HG02642 (cell line): ENCODE results near the gene SERTAD3.
"Not testable (repeated sequence)": the region's sequence is repeated elsewhere in the genome, so short reads cannot be mapped to it uniquely, and the experiment has no call there.

ENCODE experiments used
- ATAC-seq: cut with Tn5 transposase; IDR thresholded peaks from one replicate; pipeline ENCODE4 v1.9.1; 2021; ENCODE audit warnings: mild to moderate bottlenecking; ENCODE audit not compliant: unreplicated experiment, poor library complexity

Gene SERTAD3

DNA sequence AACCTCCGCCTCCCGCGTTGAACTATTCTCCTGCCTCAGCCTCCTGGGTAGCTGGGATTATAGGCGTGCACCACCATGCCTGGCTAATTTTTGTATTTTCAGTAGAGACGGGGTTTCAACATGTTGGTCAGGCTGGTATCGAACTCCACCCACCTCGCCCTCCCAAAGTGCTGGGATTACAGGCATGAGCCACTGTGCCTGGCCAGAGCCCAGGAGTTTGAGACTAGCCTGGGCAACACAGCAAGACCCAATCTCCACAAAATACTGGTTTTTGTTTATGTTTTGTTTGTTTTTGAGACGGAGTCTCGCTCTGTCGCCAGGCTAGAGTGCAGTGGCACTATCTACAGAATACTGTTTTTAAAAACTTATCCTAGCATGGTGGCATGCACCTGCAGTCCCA is 13.9 kb downstream of the SERTAD3 start:
- ATAC-seq = not testable (repeated sequence)

DNA sequence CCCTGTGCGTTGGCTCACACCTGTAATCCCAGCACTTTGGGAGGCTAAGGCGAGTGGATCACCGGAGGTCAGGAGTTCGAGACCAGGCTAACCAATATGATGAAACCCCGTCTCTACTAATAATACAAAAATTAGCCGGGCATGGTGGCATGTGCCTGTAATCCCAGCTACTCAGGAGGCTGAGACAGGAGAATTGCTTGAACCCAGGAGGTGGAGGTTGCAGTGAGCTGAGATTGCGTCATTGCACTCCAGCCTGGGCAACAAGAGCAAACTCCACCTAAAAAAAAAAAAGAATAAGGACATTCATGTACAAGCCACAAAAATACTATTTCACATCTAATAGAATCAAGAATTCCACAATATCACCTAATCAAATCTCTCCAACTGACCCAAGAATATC is 15.9 kb downstream of the SERTAD3 start:
- ATAC-seq = not testable (repeated sequence)

DNA sequence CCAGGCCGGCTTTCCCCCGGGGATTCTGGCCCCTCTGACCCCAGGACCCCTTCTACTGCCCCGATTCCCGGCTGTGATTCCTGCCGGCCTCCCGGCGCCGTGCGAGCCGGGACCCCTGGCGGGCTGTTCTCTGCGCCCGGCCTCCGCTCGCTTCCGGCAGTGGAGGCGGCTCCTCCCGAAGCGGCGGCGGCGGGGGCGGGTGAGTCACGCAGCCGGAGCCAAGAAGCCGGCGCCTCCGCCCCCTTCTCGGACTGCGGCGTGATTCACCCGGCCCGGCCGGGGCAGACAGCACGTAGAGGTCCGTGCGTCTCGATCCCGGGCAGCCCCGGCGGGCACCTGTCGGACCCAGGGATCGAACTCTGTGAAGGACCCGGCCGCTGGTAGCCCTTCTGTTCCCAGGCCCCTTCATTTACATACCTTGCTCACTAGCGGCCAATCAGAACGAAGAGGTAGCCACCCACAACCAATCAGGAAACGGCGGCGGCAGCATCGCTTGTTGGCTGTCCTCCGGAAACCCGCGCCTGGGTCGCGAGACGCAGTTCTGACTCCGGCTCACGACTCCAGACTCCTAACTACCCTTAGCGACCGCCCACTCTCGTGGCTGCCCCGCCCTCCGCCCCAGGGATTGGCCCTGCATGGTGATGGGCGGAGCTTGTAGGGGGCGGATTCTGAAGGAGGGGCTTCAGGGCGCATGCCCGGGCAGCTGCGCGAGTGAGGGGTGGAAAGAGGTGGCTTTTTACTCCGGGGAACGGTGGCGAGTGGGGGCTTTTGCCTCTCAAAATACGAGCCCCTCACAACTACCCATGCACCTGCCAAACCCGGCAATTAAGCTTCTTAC is 18.5 kb downstream of the SERTAD3 start, which contains the start of gene SERTAD1:
SERTAD1 (minus strand) TSS at position 543 of the 838 bp plus-strand sequence. CDS start 2,446 bp downstream, outside the sequence.
- ATAC-seq = peak; percentile 90

DNA sequence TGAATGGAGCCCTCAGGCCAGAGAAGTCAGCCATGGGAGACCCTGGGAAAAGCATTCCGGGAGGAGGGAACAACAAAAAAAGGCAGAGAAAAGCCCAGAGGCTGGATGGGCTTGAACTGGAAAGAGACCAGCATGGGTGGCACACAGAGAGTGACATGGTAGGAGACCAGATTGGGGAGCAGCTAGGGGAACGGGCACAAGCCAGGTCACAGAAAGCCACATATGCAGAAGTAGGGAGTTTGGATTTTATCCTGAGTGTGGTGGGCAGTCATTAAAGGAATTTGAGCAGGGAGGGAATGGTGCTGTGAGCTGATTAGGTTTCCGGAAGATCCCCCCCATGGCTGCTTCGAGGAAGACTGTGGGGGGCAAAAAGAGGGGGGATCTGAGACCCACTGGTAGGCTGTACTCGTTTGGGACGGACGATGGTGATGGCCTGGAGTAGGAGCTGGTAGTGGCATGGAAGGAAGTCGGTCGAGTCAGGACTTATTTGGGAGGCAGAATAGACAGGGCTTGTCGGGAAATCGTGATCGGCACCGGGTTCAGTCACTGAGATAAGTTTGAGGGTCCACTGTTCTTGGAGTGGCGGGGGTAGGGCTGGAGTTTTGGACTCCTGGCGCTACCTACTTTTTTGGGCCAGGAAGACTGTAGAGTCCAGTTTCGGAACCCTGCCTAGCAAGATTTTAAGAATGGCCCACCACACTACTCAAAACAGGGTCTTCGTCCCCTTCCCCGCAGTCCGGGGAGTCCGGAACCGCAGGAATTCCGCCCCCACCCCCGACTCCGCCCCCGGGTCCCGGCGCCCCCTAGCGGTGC is 19.3 kb downstream of the SERTAD3 start:
- ATAC-seq = no peak

DNA sequence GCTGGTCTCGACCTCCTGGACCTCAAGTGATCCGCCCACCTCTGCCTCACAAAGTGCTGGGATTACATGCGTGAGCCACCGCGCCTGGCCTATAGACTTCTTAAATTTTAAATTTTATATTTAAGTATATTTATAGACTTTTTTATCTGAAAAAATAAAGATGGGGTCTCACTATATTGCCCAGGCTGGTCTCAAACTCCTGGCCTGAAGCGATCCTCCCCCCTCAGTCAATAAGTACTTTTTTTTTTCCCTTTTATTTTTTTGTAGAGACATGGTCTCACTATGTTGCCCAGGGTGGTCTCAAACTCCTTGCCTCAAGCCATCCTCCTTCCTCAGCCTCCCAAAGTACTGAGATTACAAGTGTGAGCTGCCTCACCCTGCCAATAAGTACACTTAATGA is 20.2 kb downstream of the SERTAD3 start:
- ATAC-seq = no peak

DNA sequence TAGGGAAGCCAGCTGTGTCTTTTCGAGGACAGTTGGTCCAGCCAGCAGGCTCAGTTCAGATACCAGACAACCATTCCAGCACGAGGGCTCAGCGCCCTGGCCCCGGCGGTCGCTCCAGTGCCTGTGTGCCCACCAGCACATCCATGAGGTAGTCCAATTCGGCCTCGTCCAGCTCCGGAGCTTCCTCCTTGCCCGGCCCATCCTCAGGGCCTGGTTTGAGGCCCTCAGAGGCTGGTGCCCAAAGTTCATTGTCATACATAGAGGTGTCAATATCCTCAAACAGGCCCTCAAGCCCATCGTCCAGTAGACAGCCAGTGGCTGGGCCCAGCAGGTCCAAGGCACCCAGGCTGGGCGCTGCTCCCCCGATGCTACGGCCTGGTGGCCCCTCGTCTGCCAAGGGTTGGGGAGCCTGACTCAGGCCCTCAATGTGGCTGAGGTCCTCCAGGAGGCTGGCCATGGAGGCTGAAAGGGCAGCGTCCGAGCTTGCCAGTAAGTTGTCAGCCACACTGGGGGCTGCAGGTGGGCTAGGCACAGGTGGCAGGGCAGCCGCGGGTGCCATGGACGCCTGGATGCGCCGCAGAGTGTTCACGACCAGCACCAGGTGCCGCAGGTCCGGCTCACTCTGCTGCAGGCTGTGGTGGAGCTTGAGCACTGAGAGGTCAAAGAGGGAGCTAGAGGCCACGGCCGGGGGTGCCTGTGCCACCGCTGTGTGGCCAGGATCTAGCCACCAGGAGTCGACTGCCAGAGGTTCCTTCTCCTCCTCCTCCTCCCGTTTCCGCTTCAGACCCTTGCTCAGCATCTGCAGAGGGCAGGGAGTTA is 21.2 kb downstream of the SERTAD3 start:
- ATAC-seq = no peak

DNA sequence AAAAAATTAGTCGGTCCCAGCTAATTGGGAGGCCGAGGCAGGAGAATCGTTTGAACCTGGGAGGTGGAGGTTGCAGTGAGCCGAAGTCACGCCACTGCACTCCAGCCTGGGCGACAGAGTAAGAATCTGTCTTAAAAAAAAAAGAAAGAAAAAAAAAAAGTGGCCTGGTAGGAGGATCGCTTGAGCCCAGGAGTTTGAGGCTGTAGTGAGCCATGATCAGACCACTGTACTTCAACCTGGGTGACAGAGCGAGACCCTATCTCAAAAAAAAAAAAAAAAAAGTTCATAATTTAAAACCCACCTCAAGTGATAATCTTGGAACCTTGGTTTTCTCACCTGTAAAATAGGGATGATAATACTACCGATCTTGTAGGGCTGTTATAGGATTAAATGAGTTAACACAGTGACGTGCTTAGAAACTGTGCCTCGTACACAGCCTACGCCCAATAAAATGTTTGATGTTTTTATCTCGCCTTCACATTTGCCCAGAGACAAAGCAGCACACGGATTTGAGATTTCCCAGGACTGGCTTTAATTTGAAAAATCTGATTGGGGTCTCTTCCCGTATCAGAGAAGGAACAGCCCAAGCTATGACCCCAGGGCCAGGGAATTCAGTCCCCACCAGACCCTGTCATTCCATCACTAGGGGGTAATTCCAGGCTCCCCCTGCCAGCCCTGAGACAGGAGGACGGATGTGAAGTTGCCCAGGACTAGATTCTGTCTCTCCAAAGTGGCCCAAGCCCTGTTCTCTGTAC is 22.0 kb downstream of the SERTAD3 start:
- ATAC-seq = no peak

DNA sequence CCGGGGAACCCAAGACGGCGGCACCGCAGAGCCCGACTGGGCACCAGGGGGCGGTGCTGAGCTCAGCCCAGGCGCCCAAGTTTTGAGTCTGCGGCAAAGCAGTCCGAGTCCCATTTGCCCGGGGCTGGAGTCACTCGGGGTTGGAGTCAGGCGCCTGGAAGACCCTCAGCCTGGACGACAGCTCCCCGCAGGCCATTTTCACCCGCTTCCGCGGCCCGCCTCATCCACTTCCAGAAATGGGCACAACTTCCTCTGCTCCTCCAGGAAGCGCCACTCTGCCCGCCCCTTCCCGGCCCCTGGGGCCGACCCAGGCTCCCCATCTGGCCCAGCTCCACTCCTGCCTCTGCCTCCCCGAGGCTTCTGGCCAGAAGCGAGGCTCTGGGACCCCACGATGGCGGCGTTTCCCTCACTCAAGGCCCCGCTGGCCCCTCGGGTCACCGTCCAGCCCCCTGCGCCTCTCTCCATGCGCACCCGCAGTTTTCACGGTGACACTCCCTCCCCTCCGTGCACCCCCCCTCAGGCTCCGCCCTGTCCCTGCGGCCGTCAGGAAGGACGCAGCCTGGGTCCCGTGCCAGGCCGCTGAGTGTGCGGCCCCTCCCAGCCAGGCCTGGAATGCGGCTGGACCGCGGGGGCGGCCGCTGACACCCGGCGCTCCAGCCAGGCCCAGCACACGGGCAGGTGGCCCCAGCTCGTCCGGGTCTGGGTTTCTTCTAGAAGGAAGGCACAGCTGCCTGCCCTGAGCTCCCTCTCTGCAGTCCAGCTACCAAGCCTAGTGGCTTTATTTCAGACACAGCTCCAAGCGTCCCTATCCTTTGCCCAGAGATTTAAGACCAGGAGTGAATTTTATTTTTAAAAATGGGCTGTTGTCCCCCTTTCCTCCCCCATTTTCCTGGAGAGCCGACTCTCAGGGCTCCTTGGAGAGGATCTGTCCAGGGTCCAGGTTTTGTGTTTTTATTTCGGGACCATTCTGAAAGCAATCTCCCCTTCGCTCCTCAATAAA is 23.1 kb downstream of the SERTAD3 start:
- peak; percentile 43 for ATAC-seq

DNA sequence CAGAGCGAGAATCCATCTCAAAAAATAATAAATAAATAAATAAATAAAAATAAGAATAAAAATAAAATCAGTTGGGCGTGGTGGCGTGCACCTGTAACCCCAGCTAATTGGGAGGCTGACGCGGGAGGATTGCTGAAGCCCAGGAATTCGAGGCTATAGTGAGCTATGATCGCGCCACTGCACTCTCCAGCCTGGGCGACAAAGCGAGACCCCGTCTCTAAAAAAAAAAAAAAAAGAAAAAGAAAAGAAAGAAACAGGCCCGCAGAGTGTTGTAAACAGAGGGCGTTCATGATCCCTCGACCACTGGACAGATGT is 23.7 kb downstream of the SERTAD3 start:
- ATAC-seq = no peak

DNA sequence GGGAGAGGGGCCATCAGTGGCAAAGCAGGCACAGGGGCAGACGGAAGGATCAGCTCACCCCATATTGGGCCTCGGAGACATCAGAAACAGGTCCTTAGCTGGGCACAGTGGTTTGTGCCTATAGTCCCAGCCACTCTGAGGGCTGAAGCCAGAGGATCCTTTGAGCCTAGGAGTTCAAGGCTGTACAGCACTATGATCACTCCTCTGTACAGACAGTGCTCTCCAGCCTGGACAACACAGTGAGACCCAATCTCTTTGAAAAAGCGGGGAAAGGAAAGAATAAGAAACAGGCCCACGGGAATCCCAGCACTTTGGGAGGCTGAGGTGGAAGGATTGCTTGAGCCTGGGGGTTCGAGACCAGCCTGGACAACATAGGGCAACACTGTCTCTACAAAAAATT is 24.4 kb downstream of the SERTAD3 start:
- ATAC-seq = no peak

DNA sequence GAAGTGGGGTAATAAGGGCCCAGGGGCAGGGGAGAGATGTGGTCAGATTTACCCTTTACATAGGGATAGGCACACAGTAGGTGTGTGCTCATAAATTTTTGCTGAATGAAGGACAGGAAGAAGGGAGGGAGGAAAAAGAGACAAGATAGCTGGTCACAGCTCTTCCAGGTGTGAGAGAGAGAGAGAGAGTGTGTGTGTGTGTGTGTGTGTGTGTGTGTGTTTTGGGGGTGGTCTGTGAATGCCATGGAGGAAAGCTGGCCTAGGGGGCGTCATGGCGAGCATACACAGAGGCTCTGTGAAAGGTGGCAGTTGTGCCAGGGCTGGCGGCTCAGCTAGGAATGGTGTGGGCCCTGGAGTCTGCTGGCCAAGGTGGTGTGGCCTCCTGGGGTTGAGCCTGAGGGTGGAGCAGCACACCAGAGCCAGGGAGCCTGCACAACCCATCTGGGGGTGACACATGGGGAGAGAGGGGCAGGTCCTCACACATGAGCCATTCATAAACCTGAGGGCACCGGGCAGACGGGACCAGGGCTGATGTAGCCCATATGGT is 25.0 kb downstream of the SERTAD3 start:
- no peak for ATAC-seq

DNA sequence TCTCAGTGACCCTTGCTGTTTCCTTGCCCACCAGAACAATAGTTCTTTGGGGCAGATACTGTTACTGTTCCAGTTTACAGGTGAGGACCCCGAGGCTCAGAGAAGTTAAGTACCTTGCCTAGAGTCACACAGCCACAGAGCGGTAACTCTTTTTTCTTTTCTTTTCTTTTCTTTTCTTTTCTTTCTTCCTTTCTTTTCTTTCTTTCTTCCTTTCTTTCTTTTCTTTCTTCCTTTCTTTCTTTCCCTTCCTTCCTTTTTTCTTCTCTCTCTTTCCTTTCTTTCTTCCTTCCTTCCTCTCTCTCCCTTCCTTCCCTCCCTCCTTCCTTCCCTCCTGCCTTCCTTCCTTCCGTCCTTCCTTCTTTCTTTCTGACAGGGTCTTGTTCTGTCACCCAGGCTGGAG is 26.1 kb downstream of the SERTAD3 start:
- ATAC-seq = no peak

DNA sequence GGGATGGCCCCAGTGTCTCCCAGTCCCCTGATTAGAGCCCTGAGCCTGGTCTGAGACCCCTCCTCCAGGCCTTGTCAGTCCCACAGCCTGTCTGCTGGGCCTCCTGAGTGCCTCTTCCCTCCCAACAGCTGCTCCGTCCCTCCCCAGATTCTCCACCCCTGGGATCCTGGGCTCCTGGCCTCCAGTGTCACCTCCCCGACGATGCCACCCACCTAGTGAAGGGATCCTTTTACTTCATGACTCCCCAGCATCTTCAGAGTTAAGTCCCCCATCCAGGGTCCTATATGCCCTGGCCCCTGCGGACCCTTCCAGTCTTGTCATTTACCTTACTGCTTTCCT is 26.5 kb downstream of the SERTAD3 start:
- no peak for ATAC-seq

DNA sequence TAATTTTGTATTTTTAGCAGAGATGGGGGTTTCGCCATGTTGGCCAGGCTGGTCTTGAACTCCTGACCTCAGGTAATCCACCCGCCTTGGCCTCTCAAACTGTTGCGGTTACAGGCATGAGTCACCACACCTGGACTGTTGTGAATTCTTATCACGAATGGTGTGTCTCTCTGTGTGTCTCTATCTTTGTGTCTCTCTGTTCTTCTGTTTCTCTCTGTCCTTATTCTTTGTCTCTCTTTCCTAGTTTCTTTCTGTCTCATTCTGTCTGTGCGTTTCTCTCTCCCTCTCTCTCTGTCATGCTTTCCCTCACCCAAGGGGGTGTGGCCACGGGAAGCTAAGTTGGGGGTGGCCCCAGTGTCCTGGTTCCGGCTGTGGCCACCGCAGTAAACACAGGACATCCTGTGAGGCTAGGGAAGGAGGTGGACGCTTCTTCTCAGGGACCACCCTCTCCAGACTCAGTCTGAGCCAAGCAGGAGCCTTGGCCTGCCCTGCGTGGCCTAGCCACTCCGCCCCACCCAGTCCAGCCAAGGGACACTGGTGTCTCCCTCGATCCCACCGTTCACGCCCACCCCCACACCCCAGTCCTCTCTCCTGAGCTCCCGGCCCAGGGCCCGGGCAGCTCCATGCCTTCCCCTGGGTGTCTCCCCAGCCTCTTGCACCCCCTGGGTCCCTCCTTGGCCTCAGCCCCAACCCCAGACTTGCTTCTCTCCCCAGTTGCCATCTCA is 27.1 kb downstream of the SERTAD3 start:
- no peak for ATAC-seq

DNA sequence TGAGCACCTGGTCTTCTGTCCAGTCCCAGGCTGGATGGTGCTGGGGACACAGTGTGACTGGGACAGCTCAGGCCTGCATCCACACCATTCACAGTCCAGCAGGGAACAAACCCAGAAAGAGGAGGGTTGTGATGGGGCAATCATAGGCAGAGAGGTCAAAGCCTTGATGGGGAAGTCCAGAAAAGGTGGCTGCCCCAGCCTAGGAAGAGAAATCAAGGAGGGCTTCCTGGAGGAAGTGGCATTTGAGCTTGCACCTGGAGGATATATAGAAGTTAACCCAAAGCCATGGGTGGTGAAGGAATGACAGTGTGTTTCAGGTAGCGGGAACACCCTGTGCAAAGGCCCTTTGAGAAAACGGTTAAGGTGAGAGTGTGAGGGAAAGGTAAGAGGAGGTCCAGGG is 28.4 kb downstream of the SERTAD3 start:
- no peak for ATAC-seq

DNA sequence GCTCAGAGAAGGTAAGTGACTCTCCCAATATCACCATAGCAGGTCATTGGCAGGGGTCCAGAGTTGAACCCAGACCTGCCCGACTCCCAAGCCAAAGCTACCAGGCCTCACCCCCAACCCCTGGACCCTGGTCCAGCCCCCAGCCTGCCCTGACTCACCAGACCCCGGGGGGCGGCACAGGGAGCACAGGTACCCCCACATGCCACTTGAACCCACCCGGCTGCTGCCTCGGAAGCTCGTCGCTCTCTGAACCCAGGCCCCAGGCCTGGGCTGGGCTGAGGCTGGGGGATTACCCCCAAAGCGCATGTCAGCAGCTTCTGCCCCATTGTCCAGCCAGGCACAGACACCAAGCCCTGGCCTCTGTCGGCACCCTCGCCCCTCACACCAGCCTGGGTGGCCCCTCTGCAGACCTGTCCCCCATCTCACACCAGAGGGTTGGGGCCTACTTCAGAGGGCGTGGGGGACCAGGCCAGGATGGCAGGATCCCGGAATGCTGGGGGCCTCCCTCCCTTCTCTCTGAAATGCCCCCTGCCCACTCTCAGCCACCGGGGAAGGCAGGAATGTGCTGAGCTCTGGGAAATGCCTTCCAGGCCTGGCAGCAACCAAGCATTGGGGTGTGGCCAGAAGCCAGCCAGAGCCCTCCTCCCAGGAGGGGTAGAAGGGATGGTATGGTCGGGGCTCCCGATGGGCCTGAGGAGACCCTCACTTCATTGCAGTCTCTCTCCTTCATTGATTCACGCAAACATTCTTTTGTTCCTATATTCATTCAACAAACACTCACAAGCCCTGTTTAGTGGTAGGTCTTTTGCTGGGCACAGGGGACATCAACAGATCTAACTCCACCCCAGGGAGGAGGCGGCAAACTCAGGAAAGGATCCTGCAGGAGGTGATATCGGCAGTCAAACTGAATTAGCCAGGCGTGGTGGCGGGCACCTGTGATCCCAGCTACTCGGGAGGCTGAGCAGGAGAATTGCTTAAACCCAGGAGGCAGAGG is 29.3 kb downstream of the SERTAD3 start:
- ATAC-seq = no peak

DNA sequence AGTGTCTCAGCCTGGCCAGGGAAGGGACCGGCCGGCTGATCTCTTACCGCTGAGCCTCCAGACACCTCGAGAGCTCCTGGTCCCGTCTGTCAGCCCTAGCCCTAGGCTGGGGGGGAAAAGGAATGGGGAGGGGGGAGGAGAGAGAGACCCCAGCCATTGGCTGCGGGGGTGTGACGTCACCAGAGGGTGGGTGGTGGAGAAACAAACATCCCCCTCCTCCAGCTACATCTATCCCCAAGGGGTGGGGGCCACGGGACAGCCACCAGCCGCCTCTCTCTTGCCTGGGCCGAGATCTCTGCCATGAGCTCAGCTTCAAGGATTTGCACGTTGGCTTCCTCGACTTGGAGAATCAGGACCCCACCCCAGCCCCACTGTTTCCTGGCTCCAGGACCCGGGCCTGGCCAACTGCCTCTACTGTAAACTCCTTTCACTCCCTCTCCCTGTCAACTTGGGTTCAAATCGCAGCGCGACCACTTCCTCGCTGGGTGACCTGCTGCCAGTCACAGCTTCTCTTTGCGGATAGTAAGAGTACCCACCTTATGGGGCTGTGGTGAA is 30.8 kb downstream of the SERTAD3 start, which contains the start of gene PRX:
PRX (minus strand) TSS at position 88 of the 555 bp plus-strand sequence. CDS start 5,446 bp downstream, outside the sequence.
- ATAC-seq = no peak
